ENCODE results near the gene RNF113B.

RNF113B gene

GRCh38 chr13:98141091-98141490 is 36.0 kb downstream of the RNF113B start:
- DNase-seq (ENCODE audit: low read depth): no peak

- DNase-seq (ENCODE audit: low read depth): no peak
Observed at GRCh38 chr13:98134901-98135300, 42.2 kb downstream of the RNF113B start.

DNA sequence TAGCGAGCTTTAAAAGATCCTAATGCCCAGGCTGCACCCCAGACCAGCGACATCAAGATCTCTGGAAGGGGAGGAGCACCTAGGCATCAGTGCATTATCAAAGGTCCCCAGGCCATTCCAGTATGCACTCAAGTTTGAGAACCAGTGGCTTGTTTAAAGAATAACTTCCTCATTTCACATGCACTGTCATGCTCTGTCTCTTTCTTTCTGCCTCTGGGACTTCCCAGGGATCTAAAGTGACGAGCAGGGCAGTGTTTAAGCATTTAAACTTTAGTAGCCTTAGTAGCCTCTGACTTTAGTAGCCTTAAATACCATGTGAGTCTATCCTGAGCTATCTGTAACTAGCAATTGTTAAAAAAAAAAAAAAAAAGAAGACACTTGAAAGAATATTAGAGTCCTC is 43.1 kb downstream of the RNF113B start:
- no peak for DNase-seq (ENCODE audit: low read depth)

DNA sequence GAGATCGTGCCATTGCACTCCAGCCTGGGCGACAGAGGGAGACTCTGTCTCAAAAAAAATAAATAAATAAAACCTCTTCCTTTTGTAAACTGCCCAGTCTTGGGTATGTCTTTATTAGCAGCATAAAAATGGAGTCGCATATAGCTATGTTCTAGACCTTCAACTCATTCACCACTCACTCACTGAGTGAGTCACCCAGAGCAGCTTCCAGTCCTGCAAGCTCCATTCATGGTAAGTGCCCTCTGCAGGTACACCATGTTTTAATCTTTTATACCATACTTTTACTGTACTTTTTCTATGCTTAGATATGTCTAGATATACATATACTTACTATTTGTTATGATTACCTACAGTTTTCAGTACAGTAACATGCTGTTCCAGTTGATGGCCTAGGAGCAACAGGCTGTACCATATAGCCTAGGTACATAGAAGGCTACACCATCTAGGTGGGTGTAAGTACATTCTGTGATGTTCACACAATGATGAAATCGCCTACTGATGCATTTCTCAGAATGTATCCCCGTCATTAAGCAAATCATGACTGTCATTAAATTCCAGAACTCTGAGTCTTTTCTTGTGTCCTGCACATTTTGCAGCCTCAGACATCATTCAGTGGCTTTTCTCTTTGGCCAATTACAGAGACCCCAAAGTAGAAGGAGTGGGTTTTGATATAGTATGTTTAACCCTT is 47.9 kb downstream of the RNF113B start:
- no peak for DNase-seq (ENCODE audit: low read depth)
